ENCODE results near the gene DVL1.

DNA sequence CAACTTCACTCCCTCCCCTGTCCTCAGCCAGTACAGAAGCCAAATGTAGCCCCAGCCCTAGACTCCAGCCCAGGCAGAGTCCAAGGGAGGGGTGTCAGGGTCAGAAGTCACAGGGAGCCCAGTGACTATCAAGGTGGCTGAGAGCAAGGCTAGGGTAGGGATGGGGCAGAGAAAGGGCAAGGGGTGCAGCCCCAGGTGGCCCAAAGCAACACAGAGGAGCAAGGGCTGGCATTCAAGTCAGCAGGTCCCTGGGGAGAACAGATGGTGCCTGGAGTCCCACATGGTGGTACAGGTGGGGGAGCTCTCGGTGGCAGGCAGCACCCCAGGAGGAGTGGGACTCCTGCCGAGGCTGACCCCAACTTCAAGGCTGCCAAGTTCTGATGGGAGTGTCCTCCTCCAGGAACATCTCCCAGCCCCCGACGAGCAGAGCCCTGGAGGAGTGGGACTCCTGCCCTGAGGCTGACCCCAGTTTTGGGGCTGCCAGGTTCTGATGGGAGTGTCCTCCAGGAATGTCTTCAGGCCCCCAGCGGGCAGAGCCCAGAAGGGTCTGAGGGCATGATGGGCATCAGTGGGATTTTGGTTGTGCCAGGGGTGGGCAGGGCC lies 3.7 kb upstream of the DVL1 start:
- TF ChIP-seq, protein P1, sequence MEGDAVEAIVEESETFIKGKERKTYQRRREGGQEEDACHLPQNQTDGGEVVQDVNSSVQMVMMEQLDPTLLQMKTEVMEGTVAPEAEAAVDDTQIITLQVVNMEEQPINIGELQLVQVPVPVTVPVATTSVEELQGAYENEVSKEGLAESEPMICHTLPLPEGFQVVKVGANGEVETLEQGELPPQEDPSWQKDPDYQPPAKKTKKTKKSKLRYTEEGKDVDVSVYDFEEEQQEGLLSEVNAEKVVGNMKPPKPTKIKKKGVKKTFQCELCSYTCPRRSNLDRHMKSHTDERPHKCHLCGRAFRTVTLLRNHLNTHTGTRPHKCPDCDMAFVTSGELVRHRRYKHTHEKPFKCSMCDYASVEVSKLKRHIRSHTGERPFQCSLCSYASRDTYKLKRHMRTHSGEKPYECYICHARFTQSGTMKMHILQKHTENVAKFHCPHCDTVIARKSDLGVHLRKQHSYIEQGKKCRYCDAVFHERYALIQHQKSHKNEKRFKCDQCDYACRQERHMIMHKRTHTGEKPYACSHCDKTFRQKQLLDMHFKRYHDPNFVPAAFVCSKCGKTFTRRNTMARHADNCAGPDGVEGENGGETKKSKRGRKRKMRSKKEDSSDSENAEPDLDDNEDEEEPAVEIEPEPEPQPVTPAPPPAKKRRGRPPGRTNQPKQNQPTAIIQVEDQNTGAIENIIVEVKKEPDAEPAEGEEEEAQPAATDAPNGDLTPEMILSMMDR (IDR thresholded peaks at IDR 0.05; ENCODE audit: low read depth, low read length, poor library complexity, severe bottlenecking): no peak
- no peak for TF ChIP-seq EZH2phosphoT487 (IDR thresholded peaks at IDR 0.05; ENCODE audit: borderline replicate concordance, low read length)
